Hematopoietic multipotent progenitor cell treated with erythropoietin and hydrocortisone succinate and interleukin-3 and kit ligand, for 8 days (in vitro differentiated cells): Measurements from ENCODE around the gene TMEM86A.
A peak's percentile ranks its signal among the peaks of the same experiment; 100 is the strongest.

Experiments
- DNase-seq: peaks from one replicate; pipeline ENCODE4 v3.0.0-alpha.2; 2015

TMEM86A gene

DNA sequence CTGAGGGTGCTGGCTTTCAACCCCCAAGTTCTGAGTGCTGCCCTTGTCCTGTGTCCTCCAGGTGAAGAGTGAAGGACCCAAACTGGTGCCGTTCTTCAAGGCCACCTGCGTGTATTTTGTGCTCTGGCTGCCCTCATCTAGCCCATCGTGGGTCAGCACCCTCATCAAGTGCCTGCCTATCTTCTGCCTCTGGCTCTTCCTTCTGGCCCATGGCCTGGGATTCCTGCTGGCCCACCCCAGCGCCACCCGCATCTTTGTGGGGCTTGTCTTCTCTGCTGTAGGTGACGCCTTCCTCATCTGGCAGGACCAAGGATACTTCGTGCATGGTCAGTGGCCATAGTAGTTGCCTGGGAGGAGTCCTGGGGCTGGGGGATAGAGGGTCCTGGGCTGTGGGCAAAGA, 2.3 kb downstream of the TMEM86A start:
- DNase-seq, result no peak

DNA sequence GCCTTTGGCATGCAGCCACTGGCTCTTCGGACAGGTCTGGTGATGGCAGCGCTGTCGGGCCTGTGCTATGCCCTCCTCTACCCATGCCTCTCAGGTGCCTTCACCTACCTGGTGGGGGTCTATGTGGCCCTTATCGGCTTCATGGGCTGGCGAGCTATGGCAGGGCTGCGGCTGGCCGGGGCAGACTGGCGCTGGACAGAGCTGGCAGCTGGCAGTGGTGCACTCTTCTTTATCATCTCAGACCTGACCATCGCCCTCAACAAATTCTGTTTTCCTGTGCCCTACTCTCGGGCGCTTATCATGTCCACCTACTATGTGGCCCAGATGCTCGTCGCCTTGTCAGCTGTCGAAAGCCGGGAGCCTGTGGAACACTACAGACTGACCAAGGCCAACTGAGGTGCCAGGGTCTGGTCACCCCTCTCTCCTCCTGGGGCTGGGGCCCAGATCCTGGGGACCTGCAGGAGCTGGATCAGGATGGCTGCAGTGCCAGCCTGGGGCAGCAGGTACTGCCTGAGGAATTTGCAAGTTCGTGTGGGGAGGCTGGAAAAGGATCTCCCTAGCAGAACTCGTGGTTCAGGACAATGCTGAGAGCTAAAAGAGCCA, 3.1 kb downstream of the TMEM86A start:
- DNase-seq, result no peak

DNA sequence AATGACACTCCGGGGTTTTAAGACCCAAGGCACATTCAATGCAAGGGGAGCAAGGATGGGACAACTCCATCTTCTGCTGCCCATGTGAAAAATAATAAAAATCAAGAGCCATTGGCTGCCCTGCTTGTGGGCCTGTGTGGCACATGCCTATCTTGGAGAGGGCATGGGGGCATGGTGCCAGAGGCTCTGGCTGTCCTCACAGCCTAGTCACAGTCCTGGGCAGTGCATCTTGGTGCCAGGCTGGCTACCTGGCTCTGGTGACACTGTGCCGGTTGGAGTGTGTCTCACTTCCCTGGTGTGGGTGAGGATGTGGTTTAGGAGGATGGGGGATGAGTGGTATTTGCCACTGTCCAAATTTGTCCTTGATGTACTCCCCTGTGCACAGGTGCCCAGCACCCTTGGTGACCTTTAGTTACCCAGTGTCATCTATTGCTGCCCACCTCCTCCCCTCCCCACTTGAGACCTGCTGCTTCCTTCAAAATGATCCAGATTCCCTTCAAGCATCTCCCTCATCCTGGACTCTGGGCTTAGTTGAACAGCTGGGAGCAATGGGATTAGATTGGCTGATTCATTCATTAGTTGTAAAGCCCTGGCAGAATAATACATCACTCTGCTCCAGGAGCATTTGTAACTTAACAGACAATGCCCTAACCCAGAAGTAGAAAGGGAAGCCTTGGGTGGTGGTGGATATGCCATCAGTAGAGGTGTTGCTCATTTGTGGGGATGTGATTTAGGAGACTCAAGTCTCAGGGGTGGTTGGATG, 4.6 kb downstream of the TMEM86A start:
- DNase-seq, result no peak

DNA sequence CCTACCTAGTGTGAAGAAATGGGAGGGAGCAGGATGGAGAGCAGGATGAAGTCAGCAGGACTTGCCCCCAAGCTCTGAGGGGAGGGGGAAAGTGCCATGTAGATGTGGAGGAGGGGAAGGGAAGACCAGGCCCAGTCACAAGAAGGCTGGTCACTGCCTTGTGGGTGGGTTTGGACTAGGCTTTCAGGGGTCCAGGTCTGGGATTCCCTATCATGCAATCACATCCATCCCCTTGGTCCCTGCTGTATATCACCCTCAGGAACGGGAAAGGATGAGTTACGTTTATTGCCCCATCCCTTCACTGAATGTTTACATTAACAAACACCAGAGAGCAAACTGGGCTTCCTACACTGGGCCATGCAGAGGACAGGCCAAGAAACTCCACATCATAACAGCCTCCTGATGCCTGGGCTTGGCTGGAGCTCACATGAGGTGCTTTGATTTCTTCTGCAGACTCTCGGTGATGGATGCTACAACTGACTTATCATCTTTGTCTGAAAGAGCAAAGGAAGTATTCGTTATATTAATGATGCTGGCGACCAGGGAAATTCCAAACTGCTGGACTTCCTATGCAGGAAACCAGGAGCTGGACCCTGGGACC, 5.6 kb downstream of the TMEM86A start:
- no peak for DNase-seq

- DNase-seq, result no peak
Observed at GRCh38 chr11:18704698-18705097, 6.1 kb downstream of the TMEM86A start.

GRCh38 chr11:18705651-18706281, 7.2 kb downstream of the TMEM86A start:
- no peak for DNase-seq

DNA sequence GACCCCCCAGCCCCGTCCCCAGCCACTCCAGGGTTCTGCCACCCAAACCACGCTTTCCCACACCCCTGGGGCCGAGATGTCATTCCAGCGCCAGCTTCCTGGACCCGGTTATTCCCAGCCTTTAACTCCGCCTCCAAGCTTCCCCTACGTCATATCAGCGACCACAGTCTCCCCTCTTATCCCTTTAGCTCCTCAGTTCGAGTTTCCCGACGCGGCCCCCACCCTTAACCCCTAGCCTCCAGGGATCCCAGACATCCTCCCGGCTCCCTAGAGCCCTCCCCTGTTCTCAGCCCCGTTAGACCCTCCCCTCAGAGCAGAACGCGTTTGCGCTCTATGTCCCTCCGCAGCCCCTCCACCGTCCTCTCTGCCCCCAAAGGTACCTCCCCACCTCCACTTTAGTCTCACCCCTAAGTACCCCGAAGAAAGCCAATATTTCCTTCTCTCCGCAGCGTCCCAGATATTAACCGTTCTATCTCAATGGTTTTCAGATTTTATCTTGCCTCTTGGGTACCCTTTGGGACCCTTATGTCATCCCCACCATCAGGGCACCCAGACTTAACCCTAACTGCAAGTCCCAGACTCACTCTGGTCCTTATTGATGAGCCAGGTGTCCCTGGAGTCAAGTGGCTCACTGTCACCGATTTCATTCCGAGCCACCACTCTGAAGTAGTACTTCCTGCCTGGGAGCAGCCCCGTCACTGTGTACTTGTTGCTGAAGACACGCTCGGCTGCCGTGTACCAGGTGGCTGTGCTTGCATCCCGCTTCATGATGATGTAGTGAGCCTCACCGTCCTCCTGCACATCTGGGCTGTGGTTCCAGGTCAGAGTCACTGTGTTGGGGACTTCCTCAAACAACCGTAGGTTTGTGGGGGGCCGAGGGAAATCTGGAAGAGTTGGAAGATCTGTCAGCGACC, 8.0 kb downstream of the TMEM86A start:
- DNase-seq, result no peak

- no peak for DNase-seq
Observed at GRCh38 chr11:18707811-18708340, 9.3 kb downstream of the TMEM86A start.

GRCh38 chr11:18709414-18709813, 10.8 kb downstream of the TMEM86A start:
- DNase-seq, result no peak

- DNase-seq, result no peak
Observed at GRCh38 chr11:18710545-18710944, 12.0 kb downstream of the TMEM86A start.

GRCh38 chr11:18713646-18714442, 15.3 kb downstream of the TMEM86A start:
- no peak for DNase-seq

DNA sequence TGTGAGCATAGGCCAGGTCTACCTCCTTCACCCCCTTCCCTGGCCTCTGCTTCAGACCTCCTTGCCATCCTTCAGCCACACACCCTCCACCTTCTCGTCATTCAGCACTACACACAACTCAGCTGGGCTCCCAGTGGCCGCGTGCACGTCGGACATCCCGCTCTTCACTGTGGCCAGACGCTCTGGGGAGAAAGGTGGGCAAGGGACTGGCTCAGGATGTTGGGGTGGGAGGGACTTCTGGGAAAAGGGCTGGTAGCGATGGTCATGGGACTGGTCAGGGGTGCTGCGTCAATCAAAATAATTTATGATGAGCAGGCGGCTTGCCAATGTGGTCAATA, 15.8 kb downstream of the TMEM86A start:
- no peak for DNase-seq

- DNase-seq, result no peak
Observed at GRCh38 chr11:18715476-18715875, 16.9 kb downstream of the TMEM86A start.

DNA sequence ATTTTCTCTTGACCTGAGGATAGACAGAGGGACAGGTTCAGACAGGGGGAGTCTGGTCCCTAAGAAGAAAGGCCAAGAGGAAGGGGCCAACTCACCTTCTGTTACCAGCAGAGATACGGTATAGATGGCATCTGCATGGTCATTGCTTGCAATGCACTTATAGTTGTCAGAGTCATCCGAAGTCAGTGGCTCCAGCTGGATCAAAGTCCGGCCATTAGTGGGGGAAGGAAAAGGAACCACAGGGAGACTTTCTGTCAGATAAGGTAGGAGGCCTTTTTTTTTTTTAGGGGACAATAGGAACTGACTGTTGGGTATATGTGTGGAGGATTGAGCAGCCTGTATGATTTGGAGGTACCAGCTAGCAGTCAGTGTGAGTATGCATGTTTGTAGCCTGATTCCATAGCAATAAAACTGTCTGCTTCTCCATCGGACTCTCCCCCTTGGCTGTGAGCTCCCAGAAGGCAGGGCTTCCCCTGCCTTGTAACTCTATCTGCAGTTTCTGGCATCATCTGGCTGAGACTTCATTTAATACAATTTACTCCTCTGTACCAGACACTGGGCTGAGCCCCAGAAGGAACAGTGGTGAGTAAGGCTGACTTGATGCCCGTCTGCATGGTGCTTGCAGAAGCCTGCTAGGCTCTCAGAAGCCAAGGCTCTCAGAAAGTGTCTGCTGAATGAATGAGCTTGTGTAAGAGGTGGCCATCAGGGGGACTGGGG, 21.7 kb downstream of the TMEM86A start:
- DNase-seq, result no peak

- DNase-seq, result peak; percentile 67
Observed at GRCh38 chr11:18720808-18721560, 22.4 kb downstream of the TMEM86A start.

DNA sequence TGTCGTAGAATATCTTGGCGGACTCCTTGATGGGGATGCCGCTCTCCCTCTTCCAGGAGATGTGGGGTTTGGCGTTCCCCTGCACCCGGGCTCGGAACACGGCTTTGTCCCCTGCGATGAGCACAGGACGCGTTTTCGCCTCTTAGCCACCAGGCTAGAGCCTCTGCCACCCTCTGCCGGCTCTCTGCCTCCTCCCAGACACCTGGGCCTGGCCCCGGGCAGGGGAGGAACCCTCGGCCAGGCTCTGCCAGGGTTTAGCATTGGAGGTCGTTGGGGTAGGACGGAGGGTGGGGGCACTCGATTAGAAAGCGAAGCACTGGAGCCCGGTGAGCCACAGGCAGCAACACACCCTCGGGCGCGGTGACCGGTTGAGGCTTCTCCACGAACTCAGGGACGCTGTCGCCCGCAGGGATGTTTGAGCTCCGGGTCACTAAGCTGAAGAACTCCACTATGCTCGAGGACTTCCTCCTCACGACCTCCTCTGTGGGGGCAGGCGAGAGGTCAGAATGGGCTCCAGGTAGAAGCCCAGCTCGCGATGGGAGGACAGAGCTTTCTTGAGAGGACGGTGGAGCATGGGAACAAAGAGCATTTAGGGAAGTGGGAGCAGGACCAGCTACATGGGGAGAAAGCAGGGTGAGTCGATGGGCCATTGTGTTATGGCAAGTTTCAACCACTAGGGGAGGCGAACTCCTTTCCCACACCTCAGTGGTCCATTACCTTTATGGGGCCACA, 23.1 kb downstream of the TMEM86A start:
- peak; percentile 45 for DNase-seq

DNA sequence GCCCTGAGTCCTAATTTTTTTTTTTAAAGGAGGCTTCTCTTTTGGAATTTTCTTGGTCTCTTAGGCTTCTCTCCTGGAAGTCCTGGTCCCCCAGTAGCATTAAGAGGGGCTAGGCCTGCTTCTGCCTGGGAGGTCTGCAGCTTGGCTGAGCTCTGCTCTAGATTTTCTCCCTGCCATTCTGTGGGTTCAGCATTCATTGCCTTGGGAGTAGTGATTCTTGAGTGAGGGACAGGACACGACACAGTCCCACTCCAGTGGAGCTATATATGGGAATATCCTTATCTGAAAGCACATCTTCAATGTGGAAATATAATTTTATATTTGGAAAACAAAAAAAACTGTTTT, 23.7 kb downstream of the TMEM86A start:
- no peak for DNase-seq

- no peak for DNase-seq
Observed at GRCh38 chr11:18723991-18724390, 25.4 kb downstream of the TMEM86A start.

GRCh38 chr11:18726040-18726439, 27.5 kb downstream of the TMEM86A start, which contains the start of gene IGSF22:
TSS of gene IGSF22 (minus strand) at chr11:18726188. CDS start at chr11:18724236, 1,952 bp downstream.
- DNase-seq, result no peak
